K562 treated with DMSO at 1 percent for 24 hours (cell line): Measurements from ENCODE around the gene BAK1. TPM values are rescaled to one million over a fixed set of nuclear protein-coding genes. Genes with fewer than 3 reads are reported as not detected.

Experiments used
- total RNA-seq: library from RNA; unstranded; fragments of 300-600 nt; gene quantifications from 2 replicates; pipeline ENCODE4 v1.2.3, GENCODE V29; 2022; ENCODE audit warnings: low read depth; ENCODE audit not compliant: insufficient read depth

Gene BAK1
- 33.3 and 36.6 TPM in 2 replicates for total RNA-seq

DNA sequence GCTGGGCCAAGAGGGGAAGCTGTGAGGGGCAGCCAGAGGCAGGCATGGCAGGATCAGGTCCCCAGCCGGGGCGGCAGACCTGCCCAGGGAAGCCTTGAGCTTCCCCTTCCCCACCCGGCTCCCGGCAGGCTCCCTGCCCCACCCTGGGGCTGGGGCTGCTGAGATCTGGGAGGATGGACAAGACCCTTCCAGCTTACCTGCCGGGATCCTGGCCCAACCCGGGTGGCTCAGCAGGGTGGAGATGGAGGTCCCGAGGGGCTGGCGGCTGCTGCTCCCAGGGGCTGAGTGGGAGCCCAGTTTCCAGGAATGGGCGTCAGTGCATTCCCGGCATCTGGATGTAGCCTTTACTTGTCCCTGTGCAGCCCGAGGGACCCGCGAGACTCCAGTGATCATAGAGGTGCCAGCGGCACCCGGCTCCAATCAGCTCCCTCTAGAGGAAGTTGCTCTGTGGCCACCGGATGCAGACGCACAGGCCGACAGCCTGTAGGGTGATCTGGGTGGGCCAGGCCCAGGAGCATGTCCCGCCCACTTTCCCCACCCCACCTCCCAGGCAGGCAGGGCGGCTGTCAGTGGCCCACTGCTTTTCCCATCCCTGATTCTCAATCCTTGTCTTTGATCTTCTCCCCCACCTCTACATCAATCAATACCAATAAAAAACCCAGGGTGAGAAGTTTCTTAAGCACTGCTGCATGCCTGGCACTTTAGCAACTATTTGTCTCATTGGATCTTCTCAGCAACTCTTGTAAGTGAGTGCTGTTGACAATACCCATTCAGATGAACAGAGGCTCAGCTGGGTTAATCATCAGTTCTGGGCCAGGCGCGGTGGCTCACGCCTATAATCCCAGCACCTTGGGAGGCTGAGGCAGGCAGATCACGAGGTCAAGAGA, at the start of gene BAK1:
BAK1 (minus strand) TSS at position 449 of the 887 bp plus-strand sequence. CDS start 2,672 bp downstream, outside the sequence.

DNA sequence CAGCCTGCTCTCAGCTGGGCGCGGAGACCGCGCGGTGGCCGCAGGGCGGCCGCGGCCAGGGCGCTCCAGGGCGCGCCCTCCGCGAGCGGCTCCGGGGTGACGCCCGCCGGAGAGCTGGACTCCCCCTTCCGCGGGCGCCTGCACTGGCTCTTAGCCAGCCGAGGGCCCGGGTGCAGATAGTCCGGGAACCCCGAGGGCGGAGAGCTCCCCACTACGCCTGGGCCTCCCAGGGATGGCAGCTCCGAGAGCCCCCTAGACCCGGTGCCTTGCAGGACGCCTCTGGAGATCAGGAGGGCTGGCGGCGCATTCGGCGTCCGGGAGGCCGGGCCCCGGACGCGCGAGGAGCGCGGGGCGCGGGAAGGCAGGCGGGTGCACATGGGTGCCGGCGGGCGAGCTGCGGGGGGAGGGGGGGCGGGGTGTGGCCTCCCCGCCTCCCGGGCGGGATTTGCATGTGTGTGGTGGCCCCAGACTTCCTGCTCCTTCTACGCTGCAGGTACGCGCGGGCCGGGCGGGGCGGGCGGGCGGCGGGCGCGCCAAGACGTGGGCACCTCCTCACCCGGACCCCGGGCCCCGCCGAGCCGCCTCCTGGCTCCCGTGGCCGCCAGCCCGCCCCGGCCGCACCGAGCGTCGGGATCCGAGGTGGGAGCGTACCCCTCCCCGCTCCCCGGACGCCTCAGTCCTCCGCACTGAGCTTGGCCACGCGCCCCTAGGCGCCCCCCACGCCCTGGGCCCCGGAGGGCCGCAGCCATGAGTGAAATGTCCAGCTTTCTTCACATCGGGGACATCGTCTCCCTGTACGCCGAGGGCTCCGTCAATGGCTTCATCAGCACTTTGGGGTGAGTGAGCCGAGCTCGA, 41.0 kb upstream of the BAK1 start, which contains the start of gene ITPR3:
ITPR3 (plus strand) TSS at position 467 of the 855 bp plus-strand sequence; CDS start at position 748, 281 bp downstream.

Other genes starting within 250 kb of the BAK1 start
- gene KIFC1, start 188.5 kb downstream of the BAK1 start, total RNA-seq = 124 and 134 TPM in 2 replicates
- 78.1 and 78.5 TPM in 2 replicates for gene PHF1, start 169.3 kb downstream of the BAK1 start, total RNA-seq
- 408 and 423 TPM in 2 replicates for gene CUTA, start 162.2 kb downstream of the BAK1 start, total RNA-seq
- gene SYNGAP1, start 160.2 kb downstream of the BAK1 start, total RNA-seq = 8.1 and 8.4 TPM in 2 replicates
- 11.0 and 13.7 TPM in 2 replicates for gene ZBTB9, start 125.7 kb downstream of the BAK1 start, total RNA-seq
- 17.1 and 18.9 TPM in 2 replicates for gene ITPR3, start 41.0 kb upstream of the BAK1 start, total RNA-seq
- 64.5 and 93.6 TPM in 2 replicates for gene UQCC2, start 131.4 kb upstream of the BAK1 start, total RNA-seq
- gene IP6K3, start 166.6 kb upstream of the BAK1 start, total RNA-seq = not detected in 2 replicates
- 68.6 and 71.9 TPM in 2 replicates for gene LEMD2, start 208.9 kb upstream of the BAK1 start, total RNA-seq
- not detected in 2 replicates for gene MLN, start 223.7 kb upstream of the BAK1 start, total RNA-seq